GM18526 (cell line): ENCODE data around the gene MRPS30.

Experiments used
- POLR2A ChIP-seq: IDR thresholded peaks from 3 replicates; pipeline ENCODE4 v1.6.1; 2011; ENCODE audit not compliant: insufficient read length; ENCODE audit errors: extremely low read depth

Gene MRPS30

GRCh38 chr5:44809956-44810420 is 1.2 kb downstream of the MRPS30 start:
- TF ChIP-seq POLR2A: no peak

GRCh38 chr5:44814761-44815160 is 6.0 kb downstream of the MRPS30 start:
- no peak for TF ChIP-seq POLR2A

GRCh38 chr5:44821164-44821563 is 12.4 kb downstream of the MRPS30 start:
- no peak for TF ChIP-seq POLR2A

GRCh38 chr5:44827681-44828080 is 18.9 kb downstream of the MRPS30 start:
- no peak for TF ChIP-seq POLR2A

GRCh38 chr5:44828719-44829118 is 20.0 kb downstream of the MRPS30 start:
- TF ChIP-seq POLR2A: no peak

GRCh38 chr5:44830951-44831350 is 22.2 kb downstream of the MRPS30 start:
- TF ChIP-seq POLR2A: no peak

GRCh38 chr5:44833249-44833648 is 24.5 kb downstream of the MRPS30 start:
- TF ChIP-seq POLR2A: no peak

GRCh38 chr5:44835693-44836092 is 26.9 kb downstream of the MRPS30 start:
- no peak for TF ChIP-seq POLR2A

GRCh38 chr5:44839018-44839681 is 30.4 kb downstream of the MRPS30 start:
- TF ChIP-seq POLR2A: no peak

- no peak for TF ChIP-seq POLR2A
Measured at GRCh38 chr5:44842496-44843282, 33.9 kb downstream of the MRPS30 start.

- no peak for TF ChIP-seq POLR2A
Measured at GRCh38 chr5:44844744-44845143, 36.0 kb downstream of the MRPS30 start.

- TF ChIP-seq POLR2A: no peak
Measured at GRCh38 chr5:44845777-44846176, 37.0 kb downstream of the MRPS30 start.

GRCh38 chr5:44847206-44847852 is 38.6 kb downstream of the MRPS30 start:
- TF ChIP-seq POLR2A: no peak

- TF ChIP-seq POLR2A: no peak
Measured at GRCh38 chr5:44860267-44860666, 51.5 kb downstream of the MRPS30 start.

GRCh38 chr5:44862808-44863207 is 54.1 kb downstream of the MRPS30 start:
- no peak for TF ChIP-seq POLR2A
